ENCODE data around the gene FHDC1.

The FHDC1 gene

DNA sequence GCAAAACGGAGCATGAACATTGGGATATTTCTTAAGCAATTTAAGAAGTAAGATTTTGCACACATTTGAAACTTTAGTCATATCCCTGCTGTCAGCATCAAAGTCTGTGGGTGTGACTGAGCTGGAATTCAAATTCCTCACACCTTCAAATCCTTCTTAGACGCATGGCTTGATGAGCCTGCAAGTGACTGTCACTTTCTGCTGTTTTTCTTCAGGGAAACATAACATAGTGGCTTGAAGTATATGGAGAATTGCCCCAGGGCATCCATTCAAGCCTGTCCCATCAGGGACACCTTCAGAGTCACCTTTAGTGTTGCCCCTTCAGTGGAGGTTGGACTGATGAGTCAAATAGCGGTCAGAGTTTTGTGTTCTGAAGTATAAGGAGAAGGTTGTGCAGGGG lies 17.4 kb downstream of the FHDC1 start:
- H3K4me3 ChIP-seq (ENCODE audit: low read depth, low read length): no peak overlapping the region
- no peak for DNase-seq (ENCODE audit: low read depth)

DNA sequence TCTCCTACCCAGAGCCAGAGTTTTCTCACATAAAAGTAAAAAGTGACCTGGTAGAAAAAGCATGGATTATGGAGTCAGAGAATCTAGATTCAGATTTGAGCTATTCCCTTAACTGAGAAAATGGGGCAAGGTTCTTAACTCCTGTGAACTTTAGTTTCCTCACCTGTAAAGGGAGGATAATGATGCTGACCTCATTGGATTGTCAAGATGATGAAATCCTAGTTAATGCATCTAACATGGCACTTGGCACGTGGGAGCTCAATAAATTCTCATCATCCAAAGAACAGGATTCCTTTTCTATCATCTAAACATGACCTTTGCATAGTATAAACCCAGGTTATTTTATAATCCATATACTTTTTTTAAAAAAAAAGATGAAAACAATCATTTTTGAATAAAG lies 18.6 kb downstream of the FHDC1 start:
- no peak overlapping the region for H3K4me3 ChIP-seq (ENCODE audit: low read depth, low read length)
- DNase-seq (ENCODE audit: low read depth): no peak

DNA sequence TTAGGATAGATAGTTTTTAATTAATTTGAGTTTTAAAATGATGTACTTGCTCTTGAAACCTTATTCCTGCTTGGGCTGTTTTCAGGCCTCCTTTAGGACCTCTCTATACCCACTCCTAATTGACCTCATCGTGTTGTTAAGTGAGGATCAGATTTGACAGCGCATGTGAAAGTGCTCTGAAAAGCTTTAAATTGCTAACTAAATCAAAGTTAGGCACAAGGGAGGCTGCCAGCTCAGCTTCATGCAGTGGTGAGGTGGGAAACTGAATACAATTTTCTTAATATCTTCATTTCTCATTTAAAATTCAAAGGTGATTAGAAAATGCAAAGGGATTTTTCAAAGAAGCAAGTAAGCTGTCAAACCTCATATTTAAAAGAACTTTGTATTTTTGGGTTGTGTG lies 20.0 kb downstream of the FHDC1 start:
- H3K4me3 ChIP-seq (ENCODE audit: low read depth, low read length): no peak overlapping the region
- no peak for DNase-seq (ENCODE audit: low read depth)

DNA sequence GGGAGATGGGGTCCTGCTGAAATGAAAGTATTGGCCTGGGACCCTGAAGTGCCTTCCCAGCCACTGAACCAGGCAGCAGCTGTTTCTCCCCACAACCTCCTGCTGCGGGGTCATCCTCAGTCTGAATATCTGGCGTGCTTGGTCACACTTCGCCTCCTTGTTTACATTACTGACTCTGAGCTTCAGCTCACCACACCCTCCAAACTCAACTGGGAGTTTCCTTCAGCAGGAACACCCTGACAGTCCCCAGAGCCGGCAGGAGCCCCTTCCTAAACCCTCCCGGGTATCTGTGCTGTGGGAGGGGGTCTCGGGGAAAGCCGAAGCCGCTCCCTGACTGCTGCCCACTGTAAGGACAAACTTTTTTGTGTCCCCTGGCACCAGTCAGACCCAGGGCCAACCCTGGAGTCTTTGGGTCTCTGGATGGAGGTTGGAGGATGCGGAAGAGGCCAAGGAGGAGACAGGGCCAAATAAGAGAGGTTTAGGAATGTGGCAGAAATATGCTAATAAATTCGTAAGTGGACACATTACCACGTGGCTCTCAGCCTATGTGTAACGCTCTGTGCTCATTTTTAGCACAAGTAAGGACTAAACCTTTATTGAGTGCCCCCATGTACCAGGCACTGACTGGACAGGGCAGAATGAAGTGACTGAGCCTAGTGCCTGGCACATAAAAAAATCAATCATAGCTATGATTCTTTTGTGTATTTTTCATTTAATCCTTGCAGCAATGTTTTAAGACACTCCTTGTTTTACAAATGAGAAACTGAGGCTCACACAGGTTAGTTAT lies 20.7 kb downstream of the FHDC1 start:
- no peak for DNase-seq (ENCODE audit: low read depth)
- H3K4me3 ChIP-seq (ENCODE audit: low read depth, low read length): no peak overlapping the region

DNA sequence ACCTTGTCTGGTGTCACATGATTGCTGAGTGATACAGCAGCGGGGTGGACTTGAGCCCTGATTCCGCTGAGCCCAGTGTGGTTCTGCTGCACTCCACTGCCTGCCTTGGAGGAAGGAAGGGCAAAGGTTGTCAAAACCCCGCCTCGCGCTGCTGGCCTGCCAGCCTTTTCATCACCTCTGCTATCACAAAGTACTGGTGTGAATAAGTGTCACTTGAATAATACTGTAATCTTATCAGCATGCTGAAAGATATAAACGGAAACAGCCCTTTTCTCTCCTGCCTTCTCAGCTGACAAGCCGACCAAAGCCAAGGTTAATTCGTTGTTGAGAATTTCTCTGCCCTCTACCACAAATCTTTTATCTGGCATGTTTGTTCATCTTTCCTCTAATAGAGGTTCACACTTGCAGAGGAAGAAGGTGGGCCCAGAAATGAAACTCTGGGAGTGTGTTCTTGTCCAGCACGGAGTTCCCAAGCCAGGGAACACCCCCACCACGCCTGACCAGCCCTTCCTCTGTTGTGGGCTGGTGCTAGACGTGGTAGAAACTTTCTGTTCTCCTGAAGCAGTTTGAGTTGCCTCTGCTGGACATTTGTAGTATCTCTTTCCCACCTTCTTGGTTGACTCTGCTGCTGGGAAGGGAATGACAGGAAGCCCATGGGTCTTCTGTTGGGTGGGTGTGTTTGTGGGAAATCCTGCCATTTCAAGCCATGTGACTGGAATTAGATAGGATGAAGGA lies 21.5 kb downstream of the FHDC1 start:
- no peak for DNase-seq (ENCODE audit: low read depth)
- H3K4me3 ChIP-seq (ENCODE audit: low read depth, low read length): no peak overlapping the region

DNA sequence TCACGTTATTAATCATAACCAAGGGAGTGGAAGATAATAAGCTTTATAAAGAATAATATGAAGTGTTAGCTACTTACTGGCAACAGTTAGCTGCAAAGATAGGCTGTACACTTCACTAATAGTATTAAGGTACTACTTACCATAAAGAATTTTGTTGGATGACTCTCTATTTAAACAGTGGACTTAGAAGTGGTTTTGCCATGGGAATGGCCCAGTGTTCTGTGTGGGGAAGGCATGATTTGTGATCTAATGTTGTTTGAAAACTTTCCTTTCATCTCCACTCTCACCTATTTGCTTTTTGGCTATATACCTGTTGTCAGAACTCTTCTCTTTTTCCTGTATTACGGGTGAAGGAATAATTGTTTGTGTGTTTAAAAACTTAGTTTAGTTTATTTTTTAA lies 23.0 kb downstream of the FHDC1 start:
- no peak for DNase-seq (ENCODE audit: low read depth)
- no peak overlapping the region for H3K4me3 ChIP-seq (ENCODE audit: low read depth, low read length)

DNA sequence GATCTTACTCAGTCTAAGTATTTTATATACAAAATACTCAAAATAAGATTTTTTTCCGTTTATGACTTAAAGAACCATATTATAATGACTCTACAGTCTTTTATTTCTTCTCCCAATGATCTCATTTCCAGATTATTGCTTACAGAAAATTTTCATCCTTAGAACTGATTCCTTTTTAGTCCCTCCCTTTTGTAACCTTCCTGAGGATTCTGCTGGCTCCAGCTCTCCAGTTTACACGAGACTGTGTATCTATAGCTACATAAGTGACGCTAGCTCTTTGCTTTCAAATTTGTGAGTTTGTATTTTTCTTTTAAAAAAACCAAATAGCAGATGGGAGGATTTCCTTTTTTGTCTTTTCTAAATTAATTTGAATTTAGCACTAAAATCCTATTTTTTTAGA lies 24.0 kb downstream of the FHDC1 start:
- no peak overlapping the region for H3K4me3 ChIP-seq (ENCODE audit: low read depth, low read length)
- no peak for DNase-seq (ENCODE audit: low read depth)

DNA sequence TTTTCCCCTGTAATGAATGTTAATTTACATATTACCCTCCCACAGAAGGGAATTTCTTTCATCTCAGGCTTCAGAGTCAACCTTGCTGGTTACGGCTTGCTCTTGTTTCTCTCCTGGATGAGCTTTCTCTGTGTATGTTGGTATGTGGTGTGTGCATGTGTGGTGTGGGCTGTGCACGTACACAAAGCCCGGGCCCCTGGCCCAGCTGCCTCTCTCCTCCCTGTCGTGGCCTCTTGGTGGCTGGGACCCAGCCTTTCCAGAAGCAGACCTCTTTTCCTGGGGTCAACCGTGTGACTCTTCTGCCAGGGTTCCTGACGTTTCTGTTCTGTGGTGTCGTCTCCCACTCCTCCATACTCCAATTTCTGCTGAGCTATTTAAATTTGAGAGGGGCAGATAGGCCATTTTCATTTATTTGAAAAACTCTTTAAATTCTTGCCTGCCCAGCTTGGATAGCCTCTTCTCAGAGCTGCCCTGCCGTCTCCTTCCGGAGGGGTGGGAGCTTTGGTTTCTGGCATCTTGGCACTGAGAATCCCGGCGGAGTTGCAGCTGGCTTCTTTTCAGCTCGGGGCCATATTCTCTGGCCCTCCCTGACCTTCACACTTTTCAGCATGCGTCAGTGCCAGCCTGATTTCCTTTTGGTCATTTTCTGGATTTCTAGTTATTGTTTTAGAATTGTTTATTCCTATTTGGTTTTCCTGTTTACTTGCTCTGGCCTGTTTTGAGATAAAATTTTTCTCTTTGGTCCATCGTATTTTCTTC lies 25.1 kb downstream of the FHDC1 start:
- no peak for DNase-seq (ENCODE audit: low read depth)

DNA sequence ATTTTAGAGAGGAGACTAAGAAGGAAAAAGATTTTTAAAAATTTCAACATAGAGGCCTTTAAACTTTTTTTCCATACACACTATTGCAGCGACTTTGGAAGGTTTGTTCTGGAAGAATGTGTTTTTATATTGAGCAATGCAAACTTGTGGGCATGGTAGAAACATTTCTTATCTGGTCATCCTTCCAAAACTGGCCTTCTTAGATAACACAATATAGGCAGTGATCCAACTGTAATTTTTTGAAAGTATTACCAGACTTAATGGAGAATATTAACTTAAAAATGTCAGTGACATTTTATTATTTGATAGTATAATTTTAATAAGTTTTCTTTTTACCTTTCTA lies 25.6 kb downstream of the FHDC1 start:
- no peak overlapping the region for H3K4me3 ChIP-seq (ENCODE audit: low read depth, low read length)
- no peak for DNase-seq (ENCODE audit: low read depth)

More for the DNA sequence above, 25.1 kb downstream of the FHDC1 start:
- H3K4me3 ChIP-seq (ENCODE audit: low read depth, low read length): no peak overlapping the region

DNA sequence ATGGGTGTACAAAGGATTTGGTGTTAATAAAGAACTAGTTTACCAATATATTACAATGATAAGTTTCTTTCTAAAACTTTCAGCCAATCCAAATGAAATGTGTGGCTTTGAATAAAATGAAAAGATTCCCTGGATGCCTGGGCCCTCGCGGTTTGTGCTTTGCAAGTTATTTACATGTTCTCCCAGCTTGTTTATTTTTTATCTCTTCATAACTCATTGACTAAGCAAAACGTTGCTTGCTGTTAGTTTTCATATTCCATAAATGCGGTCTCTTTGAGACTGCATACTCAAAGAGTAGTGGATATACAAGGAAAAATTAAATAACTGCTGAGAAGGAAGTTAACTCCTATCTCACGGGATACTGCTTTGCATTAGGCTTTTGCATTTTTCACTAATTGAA lies 26.0 kb downstream of the FHDC1 start:
- H3K4me3 ChIP-seq (ENCODE audit: low read depth, low read length): no peak overlapping the region
- DNase-seq (ENCODE audit: low read depth): no peak

DNA sequence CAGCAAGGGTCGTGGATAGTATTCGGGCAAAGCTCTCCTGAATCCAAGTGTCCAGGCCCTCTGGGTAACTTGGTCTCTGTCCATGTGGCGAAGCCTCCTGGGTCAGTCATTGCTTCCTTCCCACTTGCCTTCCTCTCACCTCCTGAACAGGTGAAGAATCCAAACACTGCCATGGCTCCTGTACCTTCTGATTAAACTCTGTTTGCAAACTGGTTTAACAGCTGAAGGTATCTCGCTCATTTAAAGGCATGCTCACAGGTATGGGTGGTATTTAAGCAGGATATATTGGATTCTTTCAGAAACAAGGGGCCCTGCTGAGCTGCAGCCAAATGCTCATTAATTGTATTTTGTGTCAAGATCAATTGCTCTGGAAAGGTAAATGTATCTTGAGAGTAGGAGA lies 28.2 kb downstream of the FHDC1 start:
- no peak overlapping the region for H3K4me3 ChIP-seq (ENCODE audit: low read depth, low read length)
- no peak for DNase-seq (ENCODE audit: low read depth)

DNA sequence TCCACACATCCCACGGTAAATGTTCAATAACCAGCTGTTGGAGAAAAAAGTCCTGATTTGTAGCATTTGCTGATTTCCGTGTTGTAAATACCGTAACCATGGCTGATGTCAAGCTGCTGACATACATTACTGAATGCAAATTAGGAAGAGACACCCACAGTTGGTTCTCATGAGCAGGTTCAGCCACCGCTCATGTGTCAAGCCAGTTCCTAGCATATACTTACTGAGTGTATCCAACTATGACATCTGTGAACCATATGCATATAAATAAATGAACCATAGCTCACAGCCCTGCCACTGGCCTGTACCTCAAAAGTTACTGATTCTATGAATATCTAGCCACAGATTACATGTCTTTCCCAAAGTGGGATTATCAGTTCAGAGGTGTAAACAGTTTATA lies 29.5 kb downstream of the FHDC1 start:
- DNase-seq (ENCODE audit: low read depth): no peak

DNA sequence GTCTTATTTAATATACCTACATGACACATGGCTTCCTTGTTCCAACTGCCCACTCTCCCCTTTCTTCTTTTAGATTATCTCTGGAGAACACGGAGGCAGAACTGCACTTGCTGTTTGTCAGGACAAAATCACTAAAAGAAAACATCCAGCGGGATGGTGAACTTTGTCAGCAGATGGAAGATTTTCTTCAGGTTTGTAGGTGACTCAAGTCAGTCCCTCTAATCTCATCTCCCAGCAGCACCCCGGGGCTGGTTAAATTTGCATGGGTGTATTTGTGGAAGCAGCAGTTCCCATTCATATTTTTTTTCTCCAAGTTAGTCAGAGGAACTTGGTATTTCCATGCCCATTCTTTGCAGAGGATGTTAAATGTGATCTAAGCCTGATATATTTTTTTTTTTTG lies 31.8 kb downstream of the FHDC1 start:
- DNase-seq (ENCODE audit: low read depth): no peak

More for the DNA sequence above, 29.5 kb downstream of the FHDC1 start:
- H3K4me3 ChIP-seq (ENCODE audit: low read depth, low read length): no peak overlapping the region

DNA sequence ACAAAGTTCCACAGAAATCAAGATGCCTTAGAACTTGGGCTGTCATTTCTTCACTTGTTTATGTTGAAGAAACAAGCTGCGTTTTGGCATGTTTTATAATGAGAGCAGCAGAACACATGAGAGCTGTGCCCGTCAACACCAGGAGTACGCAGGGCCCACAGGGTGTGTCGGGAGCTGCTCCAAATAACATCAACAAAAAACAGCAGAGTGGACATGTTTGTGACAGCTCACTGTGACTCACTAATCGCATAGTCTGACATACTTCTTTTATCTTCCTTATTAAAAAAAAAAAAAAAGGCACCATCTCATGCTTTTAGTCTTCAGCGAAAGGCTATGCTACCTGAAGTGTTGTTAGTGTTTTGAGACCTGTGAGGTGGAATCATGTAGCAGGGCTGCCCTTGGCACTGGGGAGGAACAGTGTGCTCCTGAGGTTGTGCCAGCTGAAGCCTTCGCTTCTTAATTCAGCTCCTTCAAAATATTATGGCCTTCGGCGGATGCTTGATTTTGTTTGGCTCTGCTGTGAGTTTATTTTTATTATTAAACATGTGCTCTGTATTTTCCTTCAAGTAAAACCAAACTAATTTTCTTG lies 32.8 kb downstream of the FHDC1 start:
- DNase-seq (ENCODE audit: low read depth): no peak
- no peak overlapping the region for H3K4me3 ChIP-seq (ENCODE audit: low read depth, low read length)

More for the DNA sequence above, 31.8 kb downstream of the FHDC1 start:
- H3K4me3 ChIP-seq (ENCODE audit: low read depth, low read length): no peak overlapping the region

DNA sequence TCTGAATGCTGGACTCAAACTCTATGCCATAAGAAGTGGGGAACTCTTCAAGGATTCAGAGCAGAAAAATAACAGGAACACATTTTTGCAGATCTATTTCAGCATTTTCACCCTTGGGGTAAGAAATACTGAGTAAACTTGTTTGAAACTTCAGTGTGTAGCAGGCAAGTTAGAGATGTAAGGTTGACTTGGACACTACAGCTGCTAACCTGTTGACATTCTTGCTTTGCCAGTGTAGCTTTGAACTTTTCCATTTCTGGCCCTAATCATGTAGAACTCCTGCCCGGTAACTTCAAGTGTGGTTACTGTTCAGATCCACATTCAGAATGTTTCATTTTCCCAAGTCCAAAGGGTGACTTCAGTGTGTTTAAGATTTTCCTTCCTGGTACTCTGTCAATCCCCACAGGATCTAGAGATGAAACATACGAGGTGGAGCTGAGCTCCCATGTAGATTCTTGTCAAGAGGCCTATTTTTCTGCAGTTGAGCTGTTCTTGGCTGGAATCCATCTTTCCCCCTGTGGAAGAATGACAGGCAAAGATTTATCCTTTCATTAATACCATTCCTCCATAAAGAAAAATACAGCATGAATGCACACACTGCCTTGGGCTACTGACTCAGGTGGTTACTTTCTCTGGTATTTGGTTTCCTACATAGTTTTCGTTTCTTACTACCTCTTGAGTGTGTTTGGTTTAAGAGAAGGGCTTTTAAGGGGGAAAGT lies 34.1 kb downstream of the FHDC1 start:
- peak; percentile 55 for DNase-seq (ENCODE audit: low read depth)
- no peak overlapping the region for H3K4me3 ChIP-seq (ENCODE audit: low read depth, low read length)

DNA sequence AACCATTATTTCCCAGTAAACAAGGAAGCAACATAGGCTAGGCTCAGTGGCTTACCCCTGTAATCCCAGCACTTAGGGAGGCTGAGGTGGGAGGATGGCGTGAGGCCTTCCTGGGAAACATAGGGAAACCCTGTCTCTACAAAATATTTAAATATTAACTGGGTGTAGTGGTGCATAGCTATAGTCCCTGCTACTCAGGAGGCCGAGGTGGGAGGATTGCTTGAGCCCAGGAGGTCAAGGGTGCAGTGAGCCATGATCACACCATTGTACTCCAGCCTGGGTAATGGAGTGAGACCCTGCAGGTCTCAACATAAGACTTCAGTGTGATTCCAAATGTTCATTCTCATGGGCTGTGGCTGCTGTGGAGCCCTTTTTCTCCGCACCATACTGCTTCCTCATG lies 34.9 kb downstream of the FHDC1 start:
- DNase-seq (ENCODE audit: low read depth): no peak
- H3K4me3 ChIP-seq (ENCODE audit: low read depth, low read length): no peak overlapping the region

DNA sequence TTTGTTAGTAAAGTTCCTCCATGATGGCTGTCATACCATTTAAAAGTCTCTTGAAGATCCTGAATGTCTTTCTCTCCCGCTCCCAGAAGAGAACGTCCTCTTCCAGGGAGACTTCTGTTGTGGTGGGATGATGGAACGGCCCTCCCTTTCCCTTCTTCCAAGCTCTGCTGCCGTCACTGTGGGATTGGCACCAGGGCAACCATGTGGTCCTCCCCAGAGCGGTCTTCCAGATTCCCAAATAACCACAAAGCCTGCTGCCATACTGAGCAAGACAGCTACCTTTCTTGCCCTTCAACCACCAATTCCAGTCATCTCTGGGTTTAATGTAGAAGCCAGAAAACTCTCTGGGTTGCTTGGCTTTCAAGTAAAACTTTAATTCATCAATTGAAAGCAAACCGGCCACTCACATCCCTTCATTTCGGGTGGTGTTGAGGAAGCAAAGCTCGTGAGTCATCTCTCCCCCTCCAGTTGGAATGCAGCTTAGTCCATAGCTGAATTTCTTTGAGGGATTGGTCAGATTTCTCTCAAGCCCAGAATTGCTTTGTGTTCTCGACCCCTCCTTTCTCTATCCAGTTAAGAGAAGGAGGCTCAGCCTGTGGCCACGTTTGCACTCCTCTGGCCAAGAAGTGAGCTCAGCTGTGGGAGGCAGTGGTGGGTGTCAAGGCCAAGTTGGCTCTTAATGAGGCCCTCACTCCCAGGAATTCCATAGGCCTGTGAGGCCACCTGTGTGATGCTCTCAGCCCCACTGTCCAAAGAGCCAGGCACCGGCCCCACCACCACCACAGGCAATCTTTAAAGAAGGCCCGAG lies 36.9 kb downstream of the FHDC1 start:
- peak; percentile 80 for DNase-seq (ENCODE audit: low read depth)
- no peak overlapping the region for H3K4me3 ChIP-seq (ENCODE audit: low read depth, low read length)

DNA sequence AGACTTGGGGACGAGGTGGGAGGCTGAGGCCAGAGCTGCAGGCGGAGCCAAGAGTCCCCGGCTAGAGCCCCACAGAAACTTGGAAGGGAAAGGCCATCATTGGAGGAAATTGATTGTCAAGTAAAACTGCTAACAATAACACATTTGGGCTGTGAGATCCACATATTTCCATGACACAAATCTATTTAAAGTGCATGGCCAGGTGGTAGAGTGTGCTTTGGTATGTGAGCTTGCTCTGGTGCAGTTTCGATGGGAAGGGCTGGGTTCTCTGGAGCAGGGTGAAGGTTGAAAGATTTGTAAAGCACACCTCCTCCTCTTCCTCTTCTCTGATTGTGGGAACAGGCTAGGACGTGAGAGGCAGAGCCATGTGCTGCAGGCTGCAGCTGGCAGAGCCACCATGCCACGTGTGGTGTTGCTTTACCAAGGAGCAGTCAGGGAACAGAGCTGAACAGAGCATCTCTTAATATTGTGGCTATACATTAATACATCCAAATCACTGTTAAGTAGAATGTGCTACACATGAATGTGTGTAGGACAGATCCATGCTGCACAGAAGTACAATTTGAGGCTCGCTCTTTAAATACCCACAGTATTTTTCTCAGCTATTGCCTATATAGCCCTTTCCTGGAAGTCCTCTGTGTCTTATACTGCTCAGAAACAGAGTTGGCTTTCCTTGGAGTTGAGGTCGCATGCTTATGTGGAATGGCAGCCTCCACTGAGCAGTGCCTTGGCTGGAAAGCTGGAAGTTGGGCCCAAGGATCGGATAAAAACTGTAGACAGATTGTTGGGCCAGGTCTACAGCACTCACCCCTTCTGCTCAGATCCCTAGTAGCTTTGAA lies 37.7 kb downstream of the FHDC1 start:
- H3K4me3 ChIP-seq (ENCODE audit: low read depth, low read length): no peak overlapping the region
- no peak for DNase-seq (ENCODE audit: low read depth)
